HG02763 (cell line): ENCODE results near the gene TMCC3.

Experiments used
- ATAC-seq: cut with Tn5 transposase; IDR thresholded peaks from one replicate; pipeline ENCODE4 v1.9.1; 2021; ENCODE audit warnings: mild to moderate bottlenecking, moderate library complexity; ENCODE audit not compliant: unreplicated experiment

TMCC3 gene

DNA sequence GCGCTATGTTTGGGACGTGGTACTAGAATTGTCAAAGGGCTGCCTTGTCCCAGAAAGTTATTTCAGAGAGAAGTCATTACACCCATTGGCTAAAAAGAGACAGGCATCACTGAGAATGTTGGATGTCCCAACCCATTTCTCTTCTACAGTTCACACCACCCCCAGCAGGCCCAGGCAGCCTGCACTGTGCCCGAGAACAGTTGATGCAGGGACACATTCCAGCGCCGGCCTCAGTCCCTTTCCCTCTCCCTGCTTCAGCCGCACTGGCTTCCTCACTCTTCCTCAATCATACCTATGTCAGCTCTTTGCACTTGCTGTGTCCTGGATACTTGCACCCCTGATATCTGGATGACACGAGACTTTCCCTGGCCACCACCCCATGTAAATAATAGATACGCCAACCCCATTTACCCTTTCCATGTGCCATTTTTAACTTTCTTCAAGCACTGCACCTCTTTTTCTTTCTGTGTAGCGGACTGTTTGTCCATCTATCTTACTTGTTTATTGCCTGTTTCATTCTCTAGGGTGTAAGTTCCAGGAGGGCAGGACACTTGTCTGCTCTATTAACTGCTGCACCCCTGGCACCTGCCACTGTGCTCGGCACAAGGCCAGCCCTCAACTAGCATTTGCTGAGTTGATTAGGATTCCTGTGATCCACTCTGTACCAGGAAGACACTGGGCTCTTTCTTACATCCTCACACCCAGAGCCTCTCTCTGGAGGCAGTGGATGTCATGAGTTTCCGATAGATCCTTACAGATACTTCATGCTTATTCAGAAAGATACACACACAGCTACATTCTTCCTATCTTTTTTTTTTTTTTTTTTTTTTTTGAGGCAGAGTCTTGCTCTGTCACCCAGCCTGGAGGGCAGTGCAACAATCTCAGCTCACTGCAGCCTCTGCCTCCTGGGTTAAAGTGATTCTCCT, 114.1 kb downstream of the TMCC3 start:
- no peak for ATAC-seq

DNA sequence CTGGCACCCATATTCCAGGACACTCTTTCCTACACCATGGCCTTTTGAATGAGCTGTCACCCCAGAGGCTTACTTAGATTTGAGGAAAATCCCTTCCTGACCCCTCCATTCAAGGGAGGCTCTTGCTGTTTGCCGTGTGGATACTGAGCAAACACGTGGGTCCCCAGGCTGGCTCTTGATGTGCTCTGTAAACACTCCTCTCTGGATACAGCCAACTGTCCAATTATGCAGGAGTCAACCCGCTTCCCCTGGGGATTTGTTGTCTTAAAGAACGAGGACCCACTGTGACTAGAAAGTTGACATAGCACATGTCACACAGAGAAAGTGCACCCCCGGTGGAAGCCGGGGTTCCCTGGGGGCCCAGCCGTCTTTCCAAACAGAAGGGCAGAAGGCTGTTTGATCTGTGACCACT, 114.8 kb downstream of the TMCC3 start:
- ATAC-seq = no peak

DNA sequence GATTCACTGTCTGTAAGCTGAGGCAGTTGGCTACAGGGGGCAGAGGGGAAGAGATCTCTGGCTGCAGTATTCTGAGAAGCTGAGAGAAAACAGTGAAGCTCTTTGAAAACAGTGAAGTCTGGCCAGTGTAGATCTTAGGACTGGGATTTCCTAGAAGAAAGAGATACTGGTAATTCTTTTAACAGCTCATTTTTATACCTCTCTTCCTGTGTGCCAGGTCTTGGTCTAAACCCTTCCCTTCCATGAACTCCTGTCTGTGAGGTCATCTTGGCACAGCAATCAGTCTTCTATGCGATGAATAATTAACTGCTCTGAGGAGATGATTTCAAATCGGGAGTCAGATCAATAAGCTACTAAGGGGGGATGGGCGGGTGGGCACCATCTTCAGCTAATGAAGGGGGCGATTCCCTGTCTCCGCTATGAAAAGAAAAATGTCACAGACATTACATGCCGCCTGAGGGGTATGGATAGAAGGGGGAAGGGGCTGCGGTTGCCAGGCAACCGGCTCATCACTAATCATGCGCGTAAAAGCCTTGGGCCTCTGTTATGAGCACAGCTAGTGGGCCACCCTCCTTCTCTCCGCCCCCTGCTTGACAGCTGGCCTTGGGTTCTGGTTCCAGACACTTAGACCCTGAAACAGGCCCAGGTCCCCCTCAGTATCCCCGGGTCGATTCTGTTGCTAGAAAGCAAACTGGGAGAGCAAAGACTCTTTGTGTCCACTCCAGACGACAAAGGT, 115.4 kb downstream of the TMCC3 start:
- ATAC-seq = no peak

DNA sequence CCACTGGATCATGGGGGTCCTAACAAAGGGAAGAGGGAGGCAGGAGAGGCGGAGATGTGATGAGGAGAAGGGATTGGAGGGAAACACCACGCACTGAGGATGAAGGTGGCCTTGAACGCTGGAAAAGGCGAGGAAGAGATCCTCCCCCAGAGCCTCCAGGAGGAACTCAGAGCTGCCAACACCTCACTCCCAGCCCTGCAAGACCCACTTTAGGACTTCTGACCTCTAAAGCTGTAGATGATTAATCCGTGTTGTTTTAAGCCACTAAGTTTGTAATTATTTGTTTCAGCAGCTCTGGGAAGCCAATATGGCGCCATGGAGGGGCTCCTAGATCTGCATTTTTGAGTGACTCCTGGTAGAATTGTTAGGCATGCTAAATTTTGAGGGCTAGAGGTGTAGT, 116.1 kb downstream of the TMCC3 start:
- ATAC-seq = no peak

DNA sequence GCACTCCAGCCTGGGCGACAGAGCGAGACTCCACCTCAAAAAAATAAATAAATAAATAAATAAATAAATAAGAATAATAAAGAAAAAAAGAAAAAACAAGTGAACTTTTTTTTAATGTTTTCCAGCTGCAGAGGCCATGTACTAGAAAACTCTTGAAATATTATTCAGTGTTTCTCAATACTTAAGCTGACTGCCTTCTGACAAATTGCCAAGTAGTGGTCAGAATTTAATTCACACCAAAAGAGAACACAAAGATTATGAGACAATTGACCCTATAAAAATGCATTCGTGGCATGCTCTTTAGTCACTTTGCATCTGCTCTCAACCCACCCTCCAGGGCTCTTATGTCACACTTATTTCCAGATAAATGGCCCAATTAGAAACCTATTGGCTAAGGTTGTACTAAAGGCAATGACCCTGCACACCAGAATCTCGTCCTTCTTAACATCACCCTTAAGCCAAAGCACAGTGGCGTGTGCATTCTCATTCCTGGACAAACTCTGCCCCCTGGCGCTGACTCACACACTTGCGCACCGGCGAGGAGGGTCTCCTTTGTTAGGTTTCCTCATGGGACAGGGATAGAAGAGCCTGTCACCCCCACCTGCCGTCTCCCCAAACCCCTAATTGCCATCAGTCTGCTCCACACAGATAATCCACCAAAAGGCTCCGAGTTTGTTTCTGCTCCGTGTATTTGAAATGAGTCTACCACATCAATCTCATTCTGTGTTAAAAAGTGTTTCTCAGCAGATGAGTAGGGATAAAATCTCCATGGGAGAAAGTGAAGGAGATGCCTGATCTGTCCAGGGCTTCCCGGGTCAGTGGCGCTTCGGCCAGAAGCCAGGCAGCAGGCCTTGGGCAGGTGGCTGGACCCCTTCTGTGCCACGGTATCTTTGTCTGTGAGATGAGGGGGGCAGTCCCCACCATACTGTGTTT, 117.6 kb downstream of the TMCC3 start:
- no peak for ATAC-seq

DNA sequence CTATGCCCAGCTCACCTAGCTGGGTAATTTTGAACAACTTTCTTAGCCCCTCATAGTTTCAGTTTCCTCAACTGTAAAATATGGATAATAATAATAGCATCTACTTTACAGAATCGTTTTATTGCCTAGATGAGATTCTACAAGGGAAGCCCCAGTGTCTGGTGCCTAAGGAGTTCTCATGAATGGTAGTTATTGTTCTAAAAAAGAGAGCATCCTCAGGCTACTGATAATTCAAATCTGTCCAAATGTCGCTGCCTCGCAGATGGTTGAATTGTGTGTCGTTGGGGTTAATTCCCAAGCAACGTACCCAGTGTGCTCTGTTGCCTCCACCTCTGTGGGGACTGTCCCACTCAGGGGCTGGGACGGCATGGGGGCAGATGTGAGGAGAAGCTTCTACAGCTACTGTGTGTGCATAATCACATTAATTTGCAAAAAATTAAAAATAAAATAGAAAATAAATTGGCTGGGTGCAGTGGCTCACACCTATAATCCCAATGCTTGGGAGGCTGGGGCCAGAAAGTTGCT, 119.1 kb downstream of the TMCC3 start:
- no peak for ATAC-seq

DNA sequence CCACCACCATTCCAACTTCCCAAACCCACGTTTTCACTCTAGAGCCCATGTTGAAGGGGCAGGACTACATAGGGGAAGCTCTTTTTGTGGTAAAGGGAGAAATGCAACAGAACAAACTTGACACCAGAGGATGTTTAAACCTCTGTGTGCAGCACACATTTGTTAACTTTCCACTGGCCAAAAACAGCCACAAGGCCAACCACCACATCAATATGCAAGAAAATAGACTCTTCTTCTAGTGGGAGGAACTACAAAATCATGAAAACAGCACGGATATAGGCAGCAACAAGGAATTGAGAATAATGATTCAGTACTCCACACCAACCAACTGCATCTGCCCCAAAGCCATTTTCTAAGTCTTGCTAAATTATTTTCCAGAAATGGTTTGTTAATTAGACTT, 124.4 kb downstream of the TMCC3 start:
- ATAC-seq = no peak
